MG63 (cell line): ENCODE results near the gene PHF14. TPM values are rescaled to one million over a fixed set of nuclear protein-coding genes. Genes with fewer than 3 reads are reported as not detected.
A peak's percentile ranks its signal among the peaks of the same experiment; 100 is the strongest.
"Not testable (repeated sequence)": the region's sequence is repeated elsewhere in the genome, so short reads cannot be mapped to it uniquely, and the experiment has no call there.

Experiments used
- DNase-seq: peaks from one replicate; pipeline ENCODE4 v3.0.0-alpha.2; 2020
- H3K27me3 ChIP-seq: fragments of 250-450 bp; sonication (Bioruptor Pico); 2 replicates; pipeline ENCODE4 v1.5.1; 2020; ENCODE audit warnings: mild to moderate bottlenecking, moderate library complexity
- H3K36me3 ChIP-seq: fragments of 250-450 bp; sonication (Bioruptor Pico); 2 replicates; pipeline ENCODE4 v1.5.1; 2020; ENCODE audit warnings: mild to moderate bottlenecking, moderate library complexity
- H3K4me3 ChIP-seq: fragments of 250-450 bp; sonication (Bioruptor Pico); 2 replicates; pipeline ENCODE4 v1.5.1; 2020; ENCODE audit warnings: mild to moderate bottlenecking, moderate library complexity
- H3K9me3 ChIP-seq: fragments of 250-450 bp; sonication (Bioruptor Pico); 2 replicates; pipeline ENCODE4 v1.5.1; 2020; ENCODE audit warnings: mild to moderate bottlenecking, moderate library complexity
- total RNA-seq: library from RNA; depleted of rRNA; stranded (reverse); fragments of >200 nt; shearing (Covaris generic); gene quantifications from 2 replicates; pipeline ENCODE4 v1.2.3, GENCODE V29; 2014; ENCODE audit warnings: low replicate concordance; rRNA removed

Gene PHF14
- 17.2 and 22.2 TPM in 2 replicates for total RNA-seq

DNA sequence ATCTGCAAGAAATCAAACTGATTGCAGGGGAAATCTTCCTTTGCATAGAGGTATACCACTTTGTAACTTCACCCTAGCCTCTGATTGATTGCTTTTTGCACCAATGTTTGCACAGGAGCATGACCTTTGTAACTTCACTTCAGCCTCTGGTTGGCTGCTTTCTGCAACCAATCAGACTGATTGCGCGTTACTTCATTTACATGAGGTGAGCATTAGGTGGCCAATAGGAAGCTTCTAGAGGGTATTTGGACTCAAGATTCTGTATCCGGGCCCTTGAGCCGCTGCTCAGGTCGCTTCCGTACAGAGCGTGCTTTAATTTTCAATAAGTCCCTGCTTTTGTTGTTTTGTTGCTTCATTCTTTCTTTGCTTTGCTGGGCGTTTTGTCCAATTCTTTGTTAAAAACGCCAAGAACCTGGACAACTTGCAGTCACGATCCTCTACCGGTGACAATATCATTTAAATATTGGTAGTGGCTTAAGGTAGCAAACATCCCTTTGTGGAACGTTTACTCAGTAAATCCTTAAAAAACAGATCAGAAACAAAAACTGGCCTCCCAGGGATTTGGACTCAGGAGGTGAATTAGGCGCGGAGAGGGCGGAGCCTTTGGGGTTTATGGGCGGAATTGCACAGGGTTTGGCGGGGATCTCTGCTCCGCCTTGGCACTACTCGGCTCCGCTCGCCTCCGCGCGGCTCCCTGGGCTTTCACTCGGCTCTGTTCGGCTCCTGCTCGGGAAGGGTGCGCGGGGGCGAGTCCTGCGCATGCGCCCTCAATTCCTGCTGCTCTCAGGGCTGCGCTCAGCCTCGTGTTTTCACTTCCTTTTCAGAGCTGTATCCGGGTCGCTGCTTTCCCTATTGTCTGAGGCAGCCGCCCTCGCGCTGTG, at the start of gene PHF14:
Gene PHF14 (plus strand): TSS at position 812 of the 881 bp plus-strand sequence. CDS start 452 bp downstream, outside the sequence.
- H3K9me3 ChIP-seq = no peaks in the 10 kb centered on the region
- peaks cover 12% of the 10 kb centered on the region for H3K27me3 ChIP-seq
- peak; percentile 96 for DNase-seq
- H3K36me3 ChIP-seq = peaks cover 27% of the 10 kb centered on the region
- H3K4me3 ChIP-seq = peak within 1 kb of the TSS; percentile 70

DNA sequence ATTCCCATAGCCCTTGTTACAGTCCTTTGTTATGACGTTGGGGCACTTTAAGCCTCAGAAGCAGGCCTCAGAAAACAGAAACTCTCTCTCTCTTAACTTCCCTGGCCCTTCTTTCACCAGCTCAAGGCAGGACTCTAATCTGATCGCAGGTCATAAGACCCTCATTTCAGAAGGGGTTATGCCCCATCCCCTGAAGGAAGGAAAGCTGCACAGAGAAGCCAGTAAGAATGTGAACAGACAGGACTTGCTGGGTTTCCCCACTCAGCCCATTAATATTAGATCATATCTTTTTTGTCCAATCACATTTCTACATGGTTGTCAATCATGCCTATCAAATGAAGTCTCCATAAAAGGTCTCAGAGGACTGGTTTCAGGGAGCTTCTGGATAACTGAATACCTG, 49.3 kb upstream of the PHF14 start:
- Histone ChIP-seq H3K27me3 (no peaks in the 10 kb centered on the region), H3K4me3 (no peak overlapping the region), H3K9me3 (no peaks in the 10 kb centered on the region), H3K36me3 (no peaks in the 10 kb centered on the region)
- DNase-seq = no peak

DNA sequence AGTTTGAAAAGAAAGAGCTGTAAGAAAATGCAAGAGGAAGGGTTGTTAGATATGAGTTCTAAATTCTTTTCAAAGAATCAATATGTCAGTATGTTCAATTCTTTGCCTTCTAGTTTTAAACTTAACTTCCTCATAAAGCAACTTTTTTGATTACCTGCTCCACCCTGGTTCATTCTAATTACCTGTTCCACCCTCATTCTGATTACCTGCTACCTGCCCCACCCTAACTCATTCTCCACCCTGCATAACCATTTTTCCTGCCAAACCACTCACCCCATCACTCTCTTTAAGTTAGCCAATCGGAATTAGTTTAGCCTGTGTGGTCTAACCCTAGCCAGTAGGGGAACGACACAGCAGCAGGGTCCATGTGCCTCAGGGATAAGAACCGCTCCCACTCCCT, 45.5 kb upstream of the PHF14 start:
- not testable (repeated sequence) for H3K4me3 ChIP-seq, H3K9me3 ChIP-seq, DNase-seq, H3K27me3 ChIP-seq
- peaks cover 13% of the 10 kb centered on the region for H3K36me3 ChIP-seq

GRCh38 chr7:10930551-10930950, 43.1 kb upstream of the PHF14 start:
- Histone ChIP-seq H3K27me3 (no peaks in the 10 kb centered on the region), H3K36me3 (peaks cover 34% of the 10 kb centered on the region), H3K4me3 (no peak overlapping the region), H3K9me3 (no peaks in the 10 kb centered on the region)
- no peak for DNase-seq

- Histone ChIP-seq H3K27me3 (no peaks in the 10 kb centered on the region), H3K4me3 (no peak overlapping the region), H3K9me3 (no peaks in the 10 kb centered on the region), H3K36me3 (peaks cover 40% of the 10 kb centered on the region)
- DNase-seq = no peak
Observed at GRCh38 chr7:10931161-10931560, 42.5 kb upstream of the PHF14 start.

- no peaks in the 10 kb centered on the region for H3K27me3 ChIP-seq
- no peak overlapping the region for H3K4me3 ChIP-seq
- no peak for DNase-seq
- H3K9me3 ChIP-seq = no peaks in the 10 kb centered on the region
- H3K36me3 ChIP-seq = peaks cover 59% of the 10 kb centered on the region
Observed at GRCh38 chr7:10934292-10934691, 39.4 kb upstream of the PHF14 start.

DNA sequence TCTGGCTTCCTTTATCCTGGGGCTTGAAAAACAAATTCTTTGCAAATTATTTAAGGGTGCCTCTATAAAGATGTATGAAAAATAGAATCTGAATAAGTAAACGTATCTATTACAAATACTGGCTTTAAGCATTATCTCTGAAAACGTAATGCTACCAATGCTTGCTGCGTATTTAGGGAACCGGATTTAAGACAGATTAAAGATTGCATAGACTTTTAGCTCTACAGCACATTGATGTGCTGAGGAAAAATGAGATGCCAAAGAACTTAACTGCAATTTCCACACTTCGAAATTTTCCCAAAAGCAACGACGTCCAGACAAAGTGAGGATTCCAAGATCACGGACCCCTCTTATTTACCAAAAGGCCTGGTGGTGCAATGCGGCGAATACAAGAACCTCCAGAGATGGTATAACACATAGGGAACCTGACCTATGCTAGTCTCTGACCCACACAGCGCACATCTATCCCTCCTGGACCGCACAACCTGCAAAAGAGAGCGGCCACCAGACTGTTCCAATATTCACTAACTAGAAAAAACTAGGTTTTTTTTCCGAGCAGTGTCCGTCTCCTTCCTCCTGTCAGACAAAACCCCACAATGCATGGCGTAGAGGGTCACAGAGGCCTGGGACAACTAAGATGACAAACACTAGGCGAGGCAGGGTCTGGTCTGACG, 34.3 kb upstream of the PHF14 start:
- no peak for DNase-seq

GRCh38 chr7:10939911-10940703, 33.6 kb upstream of the PHF14 start:
- peaks cover 29% of the 10 kb centered on the region for H3K36me3 ChIP-seq
- peak; percentile 92 for DNase-seq
- H3K4me3 ChIP-seq = peak overlapping the region; percentile 80
- no peaks in the 10 kb centered on the region for H3K9me3 ChIP-seq
- no peaks in the 10 kb centered on the region for H3K27me3 ChIP-seq

More for the DNA sequence above, 34.3 kb upstream of the PHF14 start:
- Histone ChIP-seq H3K36me3 (peaks cover 36% of the 10 kb centered on the region), H3K27me3 (no peaks in the 10 kb centered on the region), H3K9me3 (no peaks in the 10 kb centered on the region), H3K4me3 (peak overlapping the region; percentile 80)

DNA sequence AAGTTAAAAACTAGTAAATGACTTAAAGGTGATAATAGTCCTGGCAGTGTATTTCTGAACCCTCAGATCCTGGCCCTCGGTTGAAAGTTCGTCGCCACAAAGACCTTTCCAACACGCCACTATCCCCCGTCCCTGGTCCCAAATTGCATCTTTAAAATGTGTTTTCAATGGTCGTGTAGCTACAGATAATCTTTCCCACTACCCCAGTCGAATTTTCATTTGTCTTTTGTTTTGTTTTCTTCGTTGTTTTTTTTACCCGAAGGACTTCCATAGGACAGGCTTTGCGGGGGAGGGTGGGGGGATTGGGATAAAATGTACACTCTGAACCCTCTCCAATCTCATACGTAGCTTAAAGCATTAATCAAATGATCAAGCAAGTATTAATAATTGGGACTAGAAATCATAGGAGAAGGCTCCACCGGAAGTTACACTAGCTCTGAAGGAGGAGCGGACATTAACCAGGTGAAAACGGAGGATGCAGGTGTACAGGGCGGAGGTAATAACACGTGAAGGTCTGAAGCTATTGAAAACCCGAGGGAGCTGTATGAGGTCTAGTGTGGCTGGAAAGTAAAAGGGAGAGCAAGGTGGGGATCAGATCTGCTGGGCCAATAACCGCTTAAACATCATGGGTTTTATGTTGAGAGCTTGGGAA, 32.8 kb upstream of the PHF14 start:
- no peaks in the 10 kb centered on the region for H3K9me3 ChIP-seq
- no peak for DNase-seq
- peaks cover 22% of the 10 kb centered on the region for H3K36me3 ChIP-seq
- H3K27me3 ChIP-seq = no peaks in the 10 kb centered on the region
- peak overlapping the region; percentile 80 for H3K4me3 ChIP-seq

GRCh38 chr7:10950494-10950893, 23.2 kb upstream of the PHF14 start:
- no peaks in the 10 kb centered on the region for H3K27me3 ChIP-seq
- H3K36me3 ChIP-seq = no peaks in the 10 kb centered on the region
- DNase-seq = no peak
- H3K4me3 ChIP-seq = no peak overlapping the region
- no peaks in the 10 kb centered on the region for H3K9me3 ChIP-seq

- not testable (repeated sequence) for H3K9me3 ChIP-seq, DNase-seq, H3K36me3 ChIP-seq, H3K27me3 ChIP-seq, H3K4me3 ChIP-seq
Observed at GRCh38 chr7:10950974-10951578, 22.6 kb upstream of the PHF14 start.

- no peaks in the 10 kb centered on the region for H3K9me3 ChIP-seq
- DNase-seq = no peak
- no peaks in the 10 kb centered on the region for H3K36me3 ChIP-seq
- H3K27me3 ChIP-seq = no peaks in the 10 kb centered on the region
- H3K4me3 ChIP-seq = no peak overlapping the region
Observed at GRCh38 chr7:10952588-10952987, 21.1 kb upstream of the PHF14 start.

DNA sequence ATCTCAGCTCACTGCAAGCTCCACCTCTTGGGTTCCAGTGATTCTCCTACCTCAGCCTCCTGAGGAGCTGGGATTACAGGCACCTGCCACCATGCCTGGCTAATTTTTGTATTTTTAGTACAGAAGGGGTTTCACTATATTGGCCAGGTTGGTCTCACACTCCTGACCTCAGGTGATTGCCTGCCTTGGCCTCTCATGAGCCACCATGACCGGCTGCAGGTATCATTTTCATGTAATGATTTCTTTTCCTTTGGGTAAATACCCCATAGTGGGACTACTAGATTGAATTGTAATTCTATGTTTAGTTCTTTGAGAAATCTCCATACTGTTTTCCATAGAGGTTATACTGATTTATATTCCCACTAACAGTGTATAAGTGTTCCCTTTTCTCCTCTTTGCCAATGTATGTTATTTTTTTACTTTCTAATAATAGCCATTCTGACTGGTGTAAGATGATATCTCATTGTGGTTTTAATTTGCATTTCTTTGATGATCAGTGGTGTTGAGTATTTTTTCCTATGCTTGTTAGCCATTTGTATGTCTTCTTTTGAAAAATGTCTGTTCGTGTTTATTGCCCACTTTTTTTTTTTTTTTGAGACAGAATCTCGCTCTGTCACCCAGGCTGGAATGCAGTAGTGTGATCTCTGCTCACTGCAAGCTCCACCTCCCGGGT, 20.5 kb upstream of the PHF14 start:
- H3K4me3 ChIP-seq, H3K27me3 ChIP-seq, H3K36me3 ChIP-seq, H3K9me3 ChIP-seq, DNase-seq: not testable (repeated sequence)

- Histone ChIP-seq H3K9me3 (no peaks in the 10 kb centered on the region), H3K27me3 (no peaks in the 10 kb centered on the region), H3K36me3 (no peaks in the 10 kb centered on the region), H3K4me3 (no peak overlapping the region)
- no peak for DNase-seq
Observed at GRCh38 chr7:10956528-10956927, 17.1 kb upstream of the PHF14 start.

DNA sequence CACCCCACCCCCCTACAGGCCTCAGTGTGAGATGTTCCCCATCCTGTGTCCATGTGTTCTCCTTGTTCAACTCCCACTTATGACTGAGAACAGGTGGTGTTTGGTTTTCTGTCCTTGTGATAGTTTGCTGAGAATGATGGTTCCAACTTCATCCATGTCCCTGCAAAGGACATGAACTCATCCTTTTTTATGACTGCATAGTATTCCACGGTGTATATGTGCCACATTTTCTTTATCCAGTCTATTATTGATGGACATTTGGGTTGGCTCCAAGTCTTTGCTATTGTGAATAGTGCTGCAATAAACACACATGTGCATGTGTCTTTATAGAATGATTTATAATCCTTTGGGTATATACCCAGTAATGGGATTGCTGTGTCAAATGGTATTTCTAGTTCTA, 13.4 kb upstream of the PHF14 start:
- not testable (repeated sequence) for H3K9me3 ChIP-seq, H3K27me3 ChIP-seq, DNase-seq, H3K4me3 ChIP-seq, H3K36me3 ChIP-seq

GRCh38 chr7:10965016-10965415, 8.7 kb upstream of the PHF14 start:
- not testable (repeated sequence) for H3K36me3 ChIP-seq, H3K9me3 ChIP-seq, H3K27me3 ChIP-seq, DNase-seq, H3K4me3 ChIP-seq
